OCI-LY3 (cell line): ENCODE results near the gene SERINC5.

Source experiments
- EZH2phosphoT487 ChIP-seq: fragments of 200-600 bp; shearing (Covaris generic); IDR thresholded peaks from 2 replicates; pipeline ENCODE4 v1.6.1; 2018; ENCODE audit warnings: antibody characterized with exemption, mixed run types, low read depth
- TF ChIP-seq, protein P1 (sequence below): fragments of 200-600, 300-600 bp; sonication (generic); IDR thresholded peaks from 2 replicates; pipeline ENCODE4 v1.5.1; 2014; ENCODE audit warnings: antibody characterized with exemption, low read length, low read depth

DNA sequence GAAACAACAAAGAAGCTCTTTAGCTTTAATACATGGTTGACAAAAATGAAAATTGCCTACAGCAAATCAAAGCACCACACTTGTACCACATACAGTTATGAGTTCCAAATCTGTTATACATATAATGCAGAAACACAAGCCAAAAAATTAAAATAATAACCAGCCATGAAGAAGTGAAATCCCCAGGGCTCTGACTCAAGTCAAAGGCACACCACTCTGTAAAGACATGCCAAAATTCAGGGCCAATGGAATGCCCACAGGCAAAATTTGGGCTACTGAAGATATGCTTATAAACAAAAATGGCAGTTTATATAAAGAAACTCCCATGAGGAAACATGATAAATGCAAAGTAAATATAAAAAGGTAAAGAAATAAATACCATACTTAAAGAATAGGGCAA is 191.7 kb downstream of the SERINC5 start:
- TF ChIP-seq, protein P1, sequence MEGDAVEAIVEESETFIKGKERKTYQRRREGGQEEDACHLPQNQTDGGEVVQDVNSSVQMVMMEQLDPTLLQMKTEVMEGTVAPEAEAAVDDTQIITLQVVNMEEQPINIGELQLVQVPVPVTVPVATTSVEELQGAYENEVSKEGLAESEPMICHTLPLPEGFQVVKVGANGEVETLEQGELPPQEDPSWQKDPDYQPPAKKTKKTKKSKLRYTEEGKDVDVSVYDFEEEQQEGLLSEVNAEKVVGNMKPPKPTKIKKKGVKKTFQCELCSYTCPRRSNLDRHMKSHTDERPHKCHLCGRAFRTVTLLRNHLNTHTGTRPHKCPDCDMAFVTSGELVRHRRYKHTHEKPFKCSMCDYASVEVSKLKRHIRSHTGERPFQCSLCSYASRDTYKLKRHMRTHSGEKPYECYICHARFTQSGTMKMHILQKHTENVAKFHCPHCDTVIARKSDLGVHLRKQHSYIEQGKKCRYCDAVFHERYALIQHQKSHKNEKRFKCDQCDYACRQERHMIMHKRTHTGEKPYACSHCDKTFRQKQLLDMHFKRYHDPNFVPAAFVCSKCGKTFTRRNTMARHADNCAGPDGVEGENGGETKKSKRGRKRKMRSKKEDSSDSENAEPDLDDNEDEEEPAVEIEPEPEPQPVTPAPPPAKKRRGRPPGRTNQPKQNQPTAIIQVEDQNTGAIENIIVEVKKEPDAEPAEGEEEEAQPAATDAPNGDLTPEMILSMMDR, result no peak
- no peak for TF ChIP-seq EZH2phosphoT487
